ENCODE data around the gene UBC. TPM values are rescaled to one million over a fixed set of nuclear protein-coding genes. Genes with fewer than 3 reads are reported as not detected.
A peak's percentile ranks its signal among the peaks of the same experiment; 100 is the strongest.

UBC gene
- 1,269 and 1,552 TPM in 2 replicates for total RNA-seq (2014; rRNA removed; shearing (Covaris generic))

DNA sequence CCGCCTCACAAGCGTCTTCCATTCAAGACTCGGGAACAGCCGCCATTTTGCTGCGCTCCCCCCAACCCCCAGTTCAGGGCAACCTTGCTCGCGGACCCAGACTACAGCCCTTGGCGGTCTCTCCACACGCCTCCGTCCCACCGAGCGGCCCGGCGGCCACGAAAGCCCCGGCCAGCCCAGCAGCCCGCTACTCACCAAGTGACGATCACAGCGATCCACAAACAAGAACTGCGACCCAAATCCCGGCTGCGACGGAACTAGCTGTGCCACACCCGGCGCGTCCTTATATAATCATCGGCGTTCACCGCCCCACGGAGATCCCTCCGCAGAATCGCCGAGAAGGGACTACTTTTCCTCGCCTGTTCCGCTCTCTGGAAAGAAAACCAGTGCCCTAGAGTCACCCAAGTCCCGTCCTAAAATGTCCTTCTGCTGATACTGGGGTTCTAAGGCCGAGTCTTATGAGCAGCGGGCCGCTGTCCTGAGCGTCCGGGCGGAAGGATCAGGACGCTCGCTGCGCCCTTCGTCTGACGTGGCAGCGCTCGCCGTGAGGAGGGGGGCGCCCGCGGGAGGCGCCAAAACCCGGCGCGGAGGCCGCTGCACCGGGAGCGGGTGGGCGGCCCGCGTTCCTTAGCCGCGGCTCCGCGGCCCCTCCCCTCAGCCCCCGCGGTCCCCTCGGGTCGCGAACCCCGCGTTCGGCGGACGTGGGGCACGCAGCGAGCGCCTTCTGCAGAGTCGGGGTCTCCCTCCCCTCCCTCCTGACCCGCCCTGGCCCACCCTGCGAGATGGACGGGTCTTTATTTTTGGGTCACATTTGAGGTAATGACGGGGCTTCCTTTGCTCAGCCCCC, at the start of gene UBC:
Gene UBC, minus strand, starts transcription at position 259 of the 847 bp plus-strand sequence. CDS start 879 bp downstream, outside the sequence.
- peak; percentile 86 for DNase-seq (ENCODE audit: low spot score)

DNA sequence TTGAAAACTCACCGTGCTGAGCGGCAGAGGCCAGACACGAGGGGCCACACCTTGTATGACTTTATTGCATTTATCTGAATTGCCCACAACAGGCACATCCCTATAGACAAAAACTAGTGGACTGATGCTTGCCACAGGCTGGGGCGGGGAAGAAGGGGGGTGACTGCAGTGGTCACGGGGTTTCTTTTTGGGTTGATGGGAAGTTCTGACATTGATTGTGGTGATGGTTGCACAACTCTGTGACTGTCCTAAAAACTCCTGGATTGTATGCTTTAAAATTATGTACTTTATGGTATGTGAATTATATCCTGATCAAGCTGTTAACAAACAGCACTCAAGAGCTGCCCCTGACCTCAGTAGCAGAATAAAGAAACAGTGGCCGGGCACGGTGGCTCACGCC, 48.8 kb upstream of the UBC start:
- no peak for DNase-seq (ENCODE audit: low spot score)

DNA sequence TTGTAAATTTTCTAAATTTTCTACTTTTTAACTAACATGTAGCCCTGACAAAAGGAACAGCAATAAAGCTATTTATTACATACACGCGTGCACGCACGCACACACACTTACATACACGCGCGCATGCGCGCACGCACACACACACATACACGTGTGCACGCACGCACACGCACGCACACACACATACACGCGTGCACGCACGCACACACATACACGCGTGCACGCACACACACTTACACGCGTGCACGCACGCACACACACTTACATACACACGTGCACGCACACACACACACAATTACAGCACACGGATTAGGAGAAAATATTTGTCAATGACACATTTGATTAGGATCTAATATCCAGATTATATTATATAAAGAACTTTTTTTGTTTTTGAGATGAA, 46.6 kb upstream of the UBC start:
- DNase-seq (ENCODE audit: low spot score): no peak

DNA sequence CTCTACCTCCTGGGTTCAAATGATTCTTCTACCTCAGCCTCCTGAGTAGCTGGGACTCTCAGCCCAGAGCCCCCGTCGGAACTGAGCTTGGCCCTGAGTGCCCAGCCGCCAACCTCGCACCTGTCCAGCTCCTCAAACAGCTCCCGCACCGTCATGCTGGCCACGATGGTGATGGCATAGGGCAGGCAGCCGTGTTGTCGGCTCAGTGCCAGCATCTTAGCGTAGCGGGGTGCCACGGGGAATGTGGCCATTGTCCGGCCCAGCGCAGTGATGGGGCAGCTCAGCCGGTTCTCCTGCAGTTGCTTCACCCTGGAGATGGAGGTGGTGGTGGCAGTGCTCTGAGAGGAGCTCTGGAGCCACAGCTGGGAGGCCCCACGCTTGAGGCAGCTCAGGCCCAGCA, 42.1 kb upstream of the UBC start:
- DNase-seq (ENCODE audit: low spot score): no peak

DNA sequence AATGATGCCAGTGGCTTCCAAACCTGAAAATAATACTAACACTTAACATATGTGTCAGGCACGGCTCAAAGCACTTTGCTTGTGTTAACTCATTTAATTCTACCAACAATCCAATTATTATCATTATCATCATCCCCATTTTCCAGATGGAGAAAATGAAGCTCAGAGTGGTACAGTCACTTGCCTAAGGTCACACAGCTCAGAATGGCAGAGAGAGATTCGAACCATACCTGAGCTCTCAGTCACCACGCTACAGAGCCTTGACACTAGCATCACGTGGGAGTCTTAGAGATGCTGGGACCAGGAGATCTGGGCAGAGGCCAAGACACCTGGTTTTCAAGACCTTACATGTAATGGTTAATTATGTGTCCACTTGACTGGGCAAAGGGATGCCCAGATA, 40.3 kb upstream of the UBC start:
- no peak for DNase-seq (ENCODE audit: low spot score)

DNA sequence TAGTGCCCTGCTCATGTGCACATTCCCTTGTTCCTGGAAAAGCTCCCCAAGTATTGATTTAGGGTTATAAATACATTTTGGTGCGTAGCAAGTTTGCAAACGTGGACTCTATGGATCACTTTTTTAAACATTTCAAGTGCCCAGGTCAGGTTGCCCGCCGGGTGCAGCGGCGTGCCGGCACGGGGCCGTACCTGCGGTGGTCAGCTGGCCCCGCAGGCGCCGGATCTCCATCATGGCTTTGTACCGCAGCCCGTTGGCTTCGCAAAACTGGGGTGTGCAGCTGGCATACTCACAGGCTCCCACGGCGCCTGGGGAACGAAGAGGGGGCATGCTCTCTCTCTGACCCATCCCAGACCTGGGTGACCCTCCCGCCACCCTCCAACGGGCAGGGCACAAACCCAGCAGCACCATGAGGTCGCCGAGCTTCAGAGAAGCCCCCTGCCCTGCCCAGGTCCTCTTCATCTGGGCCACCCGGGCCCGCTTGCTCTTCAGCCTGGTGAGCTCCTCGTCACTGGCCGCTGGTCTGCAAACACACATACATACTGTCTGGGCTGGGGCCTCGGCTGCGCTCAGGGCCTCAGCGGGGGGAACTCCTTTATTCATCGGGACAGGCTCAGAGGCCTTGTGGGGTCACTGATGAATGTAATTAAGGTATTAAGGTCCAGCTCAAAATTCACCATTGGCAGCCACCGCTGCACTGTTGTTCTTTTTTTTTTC, 39.4 kb upstream of the UBC start:
- DNase-seq (ENCODE audit: low spot score): no peak

DNA sequence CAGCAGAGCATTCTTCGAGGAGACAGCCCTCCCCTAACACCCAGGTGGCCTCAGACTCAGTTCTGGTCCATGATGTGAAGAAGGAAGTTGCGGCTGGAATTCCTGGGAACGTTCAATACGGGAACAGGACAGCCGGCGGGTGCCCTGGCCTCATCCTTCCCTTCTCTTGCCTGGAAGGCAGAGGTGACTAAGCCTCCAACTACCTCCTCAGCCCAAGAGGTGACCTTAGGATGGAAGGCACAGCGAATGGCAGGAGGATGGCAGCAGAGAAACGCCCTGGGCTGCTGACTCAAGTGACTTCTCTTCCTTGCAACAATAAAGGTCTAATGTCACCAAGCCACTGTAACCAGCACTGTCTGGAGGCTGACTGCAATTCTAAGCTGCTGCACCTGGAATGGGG, 38.4 kb upstream of the UBC start:
- no peak for DNase-seq (ENCODE audit: low spot score)

DNA sequence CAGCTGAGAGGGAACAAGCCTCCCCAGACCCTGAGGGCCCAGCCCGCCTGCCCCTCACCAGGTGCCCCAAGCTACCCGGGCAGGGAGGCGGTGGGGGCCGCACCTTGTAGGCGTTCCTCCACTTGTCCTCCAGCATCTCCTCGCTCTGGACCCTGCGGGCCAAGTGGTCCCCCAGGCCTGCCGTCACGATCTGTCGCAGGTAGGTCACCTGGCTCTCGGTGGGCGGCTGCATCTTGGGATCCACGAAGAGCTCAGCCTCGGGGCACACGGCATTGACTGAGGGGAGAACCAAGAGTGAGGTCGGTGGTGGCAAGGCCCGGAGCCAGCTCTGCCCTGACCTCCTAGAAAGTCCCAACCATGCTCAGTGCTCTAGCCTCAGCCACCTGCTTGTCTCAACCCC, 37.8 kb upstream of the UBC start:
- no peak for DNase-seq (ENCODE audit: low spot score)

DNA sequence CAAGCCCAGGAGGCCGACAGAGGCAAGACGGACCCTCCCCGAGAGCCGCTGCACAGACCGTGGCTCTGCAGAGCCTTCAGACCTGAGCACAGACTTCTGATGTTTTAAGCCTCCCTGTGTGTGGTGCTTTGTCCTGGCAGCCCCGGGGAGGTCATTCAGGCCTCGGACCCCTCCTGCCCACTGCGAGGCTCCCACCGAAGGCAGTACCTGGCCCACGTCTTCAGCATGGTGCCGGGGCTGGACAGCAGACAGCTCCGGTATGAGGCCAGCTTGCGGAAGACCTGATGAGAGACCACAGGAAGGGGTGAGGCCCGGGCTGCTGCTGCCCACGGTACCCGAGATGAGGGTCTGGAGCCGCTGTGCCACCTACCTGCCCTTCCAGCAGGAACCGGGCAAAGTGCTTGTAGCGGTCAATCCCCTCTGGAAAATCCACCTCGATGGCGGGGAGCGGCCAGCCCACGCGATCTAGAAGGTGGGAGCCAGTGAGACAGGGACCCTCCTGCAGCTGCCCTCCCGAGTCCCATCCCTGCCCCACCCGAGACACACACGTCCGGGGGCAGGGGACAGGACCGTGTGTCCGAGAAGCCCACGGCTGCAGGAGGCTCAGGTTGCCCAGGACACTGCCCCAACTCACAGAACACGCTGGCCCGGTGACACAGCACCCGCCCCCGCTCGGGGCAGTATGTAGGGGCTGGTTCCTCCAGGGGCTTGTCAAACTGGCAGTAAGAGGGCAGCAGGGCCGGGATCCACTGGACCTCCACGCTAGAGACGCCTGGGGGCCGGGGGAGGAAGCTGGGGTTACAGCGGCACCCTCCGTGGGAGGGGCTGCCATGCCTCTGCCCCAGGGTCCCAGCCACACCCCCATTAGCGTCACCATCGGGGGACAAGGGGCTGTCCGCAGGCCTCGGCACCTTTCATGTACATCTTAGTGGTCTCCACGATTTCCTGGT, 35.6 kb upstream of the UBC start:
- DNase-seq (ENCODE audit: low spot score): no peak

DNA sequence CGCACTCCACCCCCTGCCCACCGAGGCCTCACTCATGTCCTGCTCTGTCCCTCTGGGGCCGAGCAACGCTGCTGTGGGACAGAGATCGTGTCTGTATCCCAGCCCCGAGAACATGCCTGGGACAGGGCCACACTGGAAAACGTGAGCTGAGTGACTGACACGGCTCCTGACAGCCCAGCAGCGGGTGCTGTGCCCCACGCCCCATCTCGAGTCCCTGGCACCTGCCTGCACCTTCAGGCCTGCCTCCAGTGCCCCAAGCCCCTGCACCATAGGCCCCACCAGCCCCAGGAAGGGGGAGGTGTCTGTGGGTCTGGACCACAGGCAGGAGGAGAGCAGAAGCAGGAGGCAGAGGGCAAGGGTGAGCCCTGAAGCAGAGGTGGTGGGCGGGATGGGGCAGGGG, 34.6 kb upstream of the UBC start:
- no peak for DNase-seq (ENCODE audit: low spot score)

DNA sequence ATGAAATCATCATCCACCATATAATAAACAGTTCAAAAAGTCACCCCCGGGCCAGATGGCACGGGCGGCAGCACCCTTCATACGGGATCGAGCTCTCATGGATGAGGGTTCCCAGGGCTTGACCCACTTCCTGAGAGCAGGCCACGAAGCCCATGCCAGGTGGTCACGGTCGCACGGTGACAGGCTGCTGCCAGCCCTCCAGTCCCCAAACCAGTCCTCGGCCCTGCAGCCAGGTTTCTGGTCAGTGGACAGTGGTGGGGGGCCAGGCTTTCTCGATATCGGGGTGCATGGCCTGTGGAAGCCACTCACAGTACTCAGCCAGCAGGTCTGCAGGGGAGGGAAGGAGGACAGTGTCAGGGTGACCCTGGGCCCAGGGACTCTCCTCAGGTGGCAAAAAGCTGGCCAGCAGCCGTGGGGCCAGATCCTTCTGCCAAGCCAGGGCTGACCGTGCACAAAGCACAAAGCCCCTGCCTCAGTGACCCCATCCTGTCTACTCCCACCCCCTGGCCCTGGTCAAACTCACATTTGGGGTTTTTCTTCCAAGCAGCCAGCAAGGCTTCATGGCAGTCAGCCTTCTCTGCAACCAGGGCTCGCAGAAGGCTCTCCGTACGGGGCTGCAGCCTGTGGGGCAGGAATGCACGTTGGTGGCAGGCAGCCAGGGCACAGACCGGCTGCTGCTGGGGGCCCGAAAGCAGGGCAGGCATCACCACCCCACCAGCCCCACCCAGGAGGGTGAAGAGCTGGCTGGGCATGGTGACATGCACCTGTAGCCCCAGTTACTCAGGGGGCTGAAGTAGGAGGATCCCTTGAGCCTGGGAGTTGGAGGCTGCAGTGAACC, 33.3 kb upstream of the UBC start:
- no peak for DNase-seq (ENCODE audit: low spot score)

DNA sequence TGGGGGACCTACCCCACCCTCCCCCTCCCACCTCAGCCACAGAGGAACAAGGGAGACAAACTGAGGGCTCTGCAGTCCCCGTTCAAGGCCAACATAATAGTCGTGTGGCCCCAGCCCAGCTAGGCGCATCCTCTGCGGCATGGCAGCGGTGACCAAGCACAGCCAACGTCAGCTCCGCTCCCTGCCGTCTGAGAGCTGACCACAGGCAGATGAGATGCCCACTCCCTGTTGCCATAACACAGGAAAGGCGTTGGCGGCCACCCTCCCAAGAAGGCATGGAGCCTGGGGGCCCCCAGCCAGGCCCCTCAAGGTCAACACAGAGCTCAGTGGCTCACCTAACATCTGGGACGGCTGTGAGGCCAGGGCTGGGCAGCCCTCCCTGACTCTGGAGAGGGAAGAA, 32.6 kb upstream of the UBC start:
- no peak for DNase-seq (ENCODE audit: low spot score)

DNA sequence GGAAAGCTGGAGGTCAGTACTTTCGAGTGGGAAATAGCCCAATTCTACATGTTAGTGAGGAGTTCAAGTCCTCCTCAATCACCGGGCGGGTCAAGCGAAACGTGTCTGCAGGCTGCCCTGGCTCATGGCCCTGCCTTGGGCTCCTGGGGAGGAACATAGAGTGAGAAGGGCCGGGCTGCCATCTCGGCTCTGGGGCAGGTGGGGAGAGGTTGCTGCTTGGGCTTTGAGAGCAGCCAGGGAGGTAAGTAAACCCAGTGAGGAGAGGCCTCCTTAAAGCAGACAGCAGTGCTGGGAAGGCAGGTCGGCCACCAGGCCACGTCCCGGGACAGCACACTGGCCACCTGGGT, 32.0 kb upstream of the UBC start:
- DNase-seq (ENCODE audit: low spot score): no peak

DNA sequence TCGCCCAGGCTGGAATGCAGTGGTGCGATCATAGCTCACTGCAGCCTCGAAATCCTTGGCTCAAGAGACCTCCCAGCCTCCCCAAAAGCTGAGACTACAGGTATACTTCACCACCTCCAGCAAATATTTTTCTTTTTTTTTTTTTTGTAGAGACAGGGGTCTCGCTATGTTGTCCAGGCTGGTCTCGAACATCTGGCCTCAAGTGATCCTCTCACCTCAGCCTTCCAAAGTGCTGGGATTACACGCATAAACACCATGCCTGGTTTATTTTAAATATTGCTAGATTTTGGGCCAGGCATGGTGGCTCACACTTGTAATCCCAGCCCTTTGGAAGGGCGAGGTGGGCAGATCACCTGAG, 26.7 kb upstream of the UBC start:
- no peak for DNase-seq (ENCODE audit: low spot score)

DNA sequence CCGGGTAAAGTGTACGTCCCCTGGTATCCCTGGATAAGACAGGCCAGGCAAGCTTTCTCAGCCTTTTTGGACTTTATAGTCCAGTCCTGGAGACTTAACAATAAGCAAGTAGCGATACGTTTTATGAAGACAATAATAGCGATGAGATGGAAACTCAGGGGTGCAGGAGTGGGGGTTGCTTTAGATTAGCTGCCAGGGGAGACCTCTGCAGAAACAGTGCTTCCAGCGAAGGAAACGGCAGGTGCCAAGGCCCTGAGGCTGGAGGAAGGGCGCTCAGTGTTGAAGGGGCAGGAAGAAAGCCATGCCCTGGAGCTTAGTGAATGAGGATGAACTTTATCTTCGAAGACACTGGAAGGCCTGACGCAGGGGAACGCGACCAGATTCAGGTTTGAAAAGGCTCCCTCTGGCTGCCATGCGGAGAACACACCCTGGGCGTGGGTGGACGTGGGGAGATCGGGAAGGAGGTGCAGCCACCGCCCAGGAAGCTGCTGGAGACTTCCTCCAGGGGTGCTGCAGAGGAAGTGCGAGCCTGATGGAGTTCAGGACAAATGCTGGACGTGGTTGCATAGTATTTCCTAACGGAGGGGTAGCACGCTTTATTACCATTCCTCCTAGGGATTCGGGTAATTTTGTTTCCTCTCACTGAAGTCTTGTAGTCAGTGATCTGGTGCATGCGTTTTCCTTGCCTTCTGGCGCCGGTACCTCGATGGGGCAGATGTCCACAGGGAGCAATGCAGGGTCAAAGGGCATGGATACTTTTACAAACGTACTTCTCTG, 26.1 kb upstream of the UBC start:
- DNase-seq (ENCODE audit: low spot score): peak; percentile 93

DNA sequence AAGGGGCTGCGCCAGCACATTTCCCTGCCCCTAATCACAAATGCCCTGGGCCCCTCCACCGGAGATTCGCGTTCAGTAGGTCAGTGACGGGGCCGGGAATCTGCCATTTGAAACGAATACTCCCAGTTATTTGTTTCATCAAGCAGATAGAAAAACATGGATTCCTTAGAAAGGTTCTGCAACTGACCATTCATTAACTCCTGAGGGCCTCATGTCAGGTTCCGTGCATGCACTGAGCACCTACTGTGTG, 25.6 kb upstream of the UBC start:
- DNase-seq (ENCODE audit: low spot score): no peak

DNA sequence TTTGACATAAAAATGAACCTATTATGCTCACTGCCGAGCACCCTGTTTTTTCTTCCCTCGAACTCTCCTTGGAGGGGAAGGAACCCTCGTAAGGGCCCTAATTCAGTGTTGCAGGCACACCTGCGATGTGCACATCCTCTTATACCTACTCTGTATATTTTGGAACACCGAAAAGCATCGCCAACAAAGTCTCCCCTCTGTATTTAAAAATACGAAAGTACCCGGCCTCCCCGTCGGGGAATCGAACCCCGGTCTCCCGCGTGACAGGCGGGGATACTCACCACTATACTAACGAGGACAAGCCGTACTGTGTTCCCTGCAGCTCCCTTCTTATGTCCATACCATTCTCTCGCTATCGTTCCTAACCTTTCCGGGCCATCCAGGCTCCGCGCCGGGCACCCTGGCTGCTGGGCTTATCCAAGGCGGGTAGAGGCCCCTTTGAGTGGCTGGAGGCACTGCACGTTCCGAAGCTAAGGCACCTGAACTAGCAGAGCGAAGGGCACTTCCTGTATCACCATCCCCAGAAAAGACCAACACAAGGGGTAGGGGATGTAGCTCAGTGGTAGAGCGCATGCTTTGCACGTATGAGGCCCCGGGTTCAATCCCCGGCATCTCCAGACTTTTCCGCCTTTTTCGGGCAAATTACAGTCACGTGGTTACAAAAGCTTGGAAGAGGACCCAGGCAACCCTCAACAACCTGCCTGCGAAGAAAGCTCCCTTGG, 25.1 kb upstream of the UBC start:
- peak; percentile 94 for DNase-seq (ENCODE audit: low spot score)

DNA sequence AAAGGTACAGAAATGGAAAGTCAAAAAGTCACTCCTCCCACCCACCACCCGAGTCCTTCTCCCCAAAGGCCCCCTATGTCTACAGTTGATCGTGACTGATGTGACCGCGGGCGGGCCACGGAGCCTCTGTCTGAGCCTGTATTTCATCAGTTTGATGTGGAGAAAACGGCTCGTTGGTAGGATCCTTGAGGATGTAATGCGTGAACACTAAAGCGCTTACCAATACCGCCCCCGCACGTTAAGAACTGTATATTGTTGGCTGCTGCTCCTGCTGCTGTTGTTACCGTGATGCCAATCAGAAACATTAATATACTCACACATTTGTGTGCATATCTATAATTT, 24.6 kb upstream of the UBC start:
- DNase-seq (ENCODE audit: low spot score): peak; percentile 84

DNA sequence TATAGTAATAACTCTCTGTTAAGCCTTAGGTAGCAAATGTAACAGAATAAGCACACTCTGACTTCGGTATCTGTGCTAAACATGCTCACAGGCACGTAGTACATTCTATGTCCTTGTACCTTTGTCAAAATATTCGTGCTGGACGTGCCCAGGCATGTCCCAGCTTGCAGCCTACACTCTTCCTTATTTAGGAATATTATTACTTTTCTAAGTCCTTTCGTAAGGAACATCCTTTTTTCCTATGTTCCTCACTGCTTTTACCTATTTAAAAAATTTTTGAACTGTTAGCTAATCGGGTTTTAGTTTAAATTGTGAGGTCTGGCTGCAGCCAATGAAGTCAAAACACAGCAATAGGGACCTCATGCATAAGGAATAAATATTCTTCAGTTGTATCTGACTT, 24.1 kb upstream of the UBC start:
- no peak for DNase-seq (ENCODE audit: low spot score)

DNA sequence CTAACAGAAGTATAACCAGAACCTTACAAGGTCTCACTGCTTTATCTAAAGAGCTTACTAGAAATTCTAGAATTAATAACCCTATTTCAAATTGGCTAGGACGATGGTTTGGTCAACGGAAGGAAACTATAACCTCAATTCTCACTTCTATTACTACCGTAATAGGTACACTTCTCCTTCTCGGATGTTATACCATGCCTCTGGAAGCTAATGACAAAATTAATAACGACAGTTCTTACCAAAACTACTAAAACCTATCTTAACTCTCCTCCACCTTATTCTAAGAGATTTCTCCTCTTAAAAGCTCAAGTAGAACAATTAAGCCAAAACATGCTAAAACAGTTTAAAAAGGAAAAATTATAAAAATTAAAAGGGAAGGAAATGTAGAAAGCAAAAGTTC, 23.7 kb upstream of the UBC start:
- DNase-seq (ENCODE audit: low spot score): no peak

All from H4 (cell line).